Activated CD4-positive, alpha-beta T cell treated with anti-CD3 and anti-CD28 coated beads for 24 hours (primary cell): ENCODE data around the gene PDE6D.

Experiments
- DNase-seq, 2 donors: peaks; one replicate each; pipeline ENCODE4 v3.0.0-alpha.2; 2020; ENCODE audit warnings: low read depth in 2 of 2

PDE6D gene

GRCh38 chr2:231682603-231683291 lies 98.3 kb downstream of the PDE6D start:
- no peak for DNase-seq
